Liver (tissue), 9 donors: ENCODE results near the gene MRPL55. TPM values are rescaled to one million over a fixed set of nuclear protein-coding genes. Genes with fewer than 3 reads are reported as not detected.

Experiments used
- DNase-seq: peaks from one replicate; pipeline ENCODE4 v3.0.0-alpha.2; 2017; ENCODE audit warnings: low spot score
- H3K27ac ChIP-seq, 2 donors: one replicate each; pipeline ENCODE4 v1.7.0; 2013; ENCODE audit warnings: inconsistent platforms in 2 of 2, low read length in 2 of 2, control low read depth in 1 of 2, low read depth in 1 of 2, mild to moderate bottlenecking in 1 of 2
- H3K27me3 ChIP-seq, 4 donors: one replicate each; pipeline versions ENCODE4 v1.6.1 to v1.7.0; 2013; ENCODE audit warnings: low read length in 3 of 4, inconsistent platforms in 1 of 4, mild to moderate bottlenecking in 1 of 4, moderate library complexity in 1 of 4; ENCODE audit not compliant: control insufficient read depth in 4 of 4, insufficient read depth in 4 of 4
- H3K36me3 ChIP-seq, 4 donors: one replicate each; pipeline versions ENCODE4 v1.6.1 to v1.7.0; 2013; ENCODE audit warnings: low read length in 3 of 4, mild to moderate bottlenecking in 3 of 4, low read depth in 1 of 4, moderate library complexity in 1 of 4; ENCODE audit not compliant: control insufficient read depth in 4 of 4, insufficient read depth in 3 of 4
- H3K4me1 ChIP-seq, 4 donors: one replicate each; pipeline versions ENCODE4 v1.6.1 to v1.7.0; 2013; ENCODE audit warnings: low read length in 3 of 4, mild to moderate bottlenecking in 3 of 4, moderate library complexity in 1 of 4; ENCODE audit not compliant: control insufficient read depth in 4 of 4, insufficient read depth in 4 of 4
- H3K4me3 ChIP-seq, 3 donors: one replicate each; pipeline versions ENCODE4 v1.6.1 to v1.7.0; 2013; ENCODE audit warnings: low read length in 3 of 3, control low read depth in 1 of 3, low read depth in 1 of 3, mild to moderate bottlenecking in 1 of 3
- H3K9ac ChIP-seq, 2 donors: one replicate each; pipeline ENCODE4 v1.7.0; 2013; ENCODE audit warnings: low read length in 2 of 2, mild to moderate bottlenecking in 2 of 2, moderate library complexity in 2 of 2, control low read depth in 1 of 2, low read depth in 1 of 2
- H3K9me3 ChIP-seq, 4 donors: one replicate each; pipeline versions ENCODE4 v1.6.1 to v1.7.0; 2013; ENCODE audit warnings: low read length in 3 of 4; ENCODE audit not compliant: control insufficient read depth in 4 of 4
- ATF3 ChIP-seq: IDR thresholded peaks from 2 replicates; pipeline ENCODE4 v1.6.1; 2016; ENCODE audit warnings: antibody characterized with exemption
- CTCF ChIP-seq: fragments of 150-350 bp; IDR thresholded peaks from 2 replicates; pipeline ENCODE4 v1.5.1; 2017; ENCODE audit warnings: improper control_type of control experiment, low read depth, low read length; ENCODE audit not compliant: missing input control
- EGR1 ChIP-seq, 2 donors: IDR thresholded peaks; 2 replicates each; pipeline ENCODE4 v1.6.1; 2016 to 2018; ENCODE audit warnings: antibody characterized with exemption in 2 of 2, low read depth in 2 of 2
- FOXA1 ChIP-seq: IDR thresholded peaks from 2 replicates; pipeline ENCODE4 v1.6.1; 2016; ENCODE audit warnings: antibody characterized with exemption
- FOXA2 ChIP-seq: IDR thresholded peaks from 2 replicates; pipeline ENCODE4 v1.6.1; 2016; ENCODE audit warnings: antibody characterized with exemption
- GABPA ChIP-seq, 2 donors: IDR thresholded peaks in 1 of 2; conservative IDR thresholded peaks in 1 of 2; 2 replicates each; pipeline ENCODE4 v1.6.1; 2016; ENCODE audit warnings: antibody characterized with exemption in 2 of 2, mild to moderate bottlenecking in 1 of 2, moderate library complexity in 1 of 2
- HNF4A ChIP-seq, 2 donors: conservative IDR thresholded peaks; 2 replicates each; pipeline ENCODE4 v1.6.1; 2016; ENCODE audit warnings: antibody characterized with exemption in 2 of 2, mild to moderate bottlenecking in 2 of 2
- HNF4G ChIP-seq: IDR thresholded peaks from 2 replicates; pipeline ENCODE4 v1.6.1; 2016; ENCODE audit warnings: antibody characterized with exemption
- JUND ChIP-seq, 2 donors: IDR thresholded peaks; 2 replicates each; pipeline ENCODE4 v1.6.1; 2016; ENCODE audit warnings: antibody characterized with exemption in 2 of 2
- MAX ChIP-seq: IDR thresholded peaks from 2 replicates; pipeline ENCODE4 v1.6.1; 2016; ENCODE audit warnings: antibody characterized with exemption
- NR2F2 ChIP-seq: IDR thresholded peaks from 2 replicates; pipeline ENCODE4 v1.6.1; 2016; ENCODE audit warnings: antibody characterized with exemption
- RAD21 ChIP-seq, 2 donors: IDR thresholded peaks; 2 replicates each; pipeline ENCODE4 v1.6.1; 2016; ENCODE audit warnings: antibody characterized with exemption in 2 of 2, mild to moderate bottlenecking in 2 of 2
- REST ChIP-seq: IDR thresholded peaks from 2 replicates; pipeline ENCODE4 v1.6.1; 2016; ENCODE audit warnings: antibody characterized with exemption, mild to moderate bottlenecking
- RXRA ChIP-seq, 2 donors: IDR thresholded peaks; 2 replicates each; pipeline ENCODE4 v1.6.1; 2017 to 2018; ENCODE audit warnings: antibody characterized with exemption in 2 of 2, mild to moderate bottlenecking in 1 of 2
- TAF1 ChIP-seq: conservative IDR thresholded peaks from 2 replicates; pipeline ENCODE4 v1.6.1; 2016; ENCODE audit warnings: antibody characterized with exemption, mild to moderate bottlenecking
- YY1 ChIP-seq: IDR thresholded peaks from 2 replicates; pipeline ENCODE4 v1.6.1; 2016; ENCODE audit warnings: antibody characterized with exemption, mild to moderate bottlenecking
- ZBTB33 ChIP-seq: IDR thresholded peaks from 2 replicates; pipeline ENCODE4 v1.6.1; 2016; ENCODE audit warnings: antibody characterized with exemption
- whole genome bisulfite sequencing: extraction: QIAGEN DNeasy Blood & Tissue Kit; methylation state at CpG from one replicate; pipeline ENCODE4 v1.1.7; 2013; 5-methylcytosine and 5-hydroxymethylcytosine counted together
- polyA plus RNA-seq, 2 donors: library from polyadenylated mRNA; stranded (reverse) in 1 of 2; unstranded in 1 of 2; fragments of 200-250 nt in 1 of 2; fragments of >200 nt in 1 of 2; fragmentation: Nextera tagmentation in 1 of 2; extraction: Ambion mirVana in 1 of 2; gene quantifications; one replicate each; pipeline versions ENCODE4 v1.2.1 to v1.2.3, GENCODE V29; 2013 to 2015
- total RNA-seq, 2 donors: library from RNA; depleted of rRNA; stranded (reverse); fragments of >200 nt; gene quantifications; one replicate each; pipeline ENCODE4 v1.2.3, GENCODE V29; 2014
- donor health status: healthy.
- donor health status: healthy.
- donor health status: healthy.
- donor health status: healthy.
- donor health status: healthy.

The MRPL55 gene
- total and polyA plus RNA-seq, 4 donors: 38.9 to 119 (median 62.0) TPM

GRCh38 chr1:228068359-228068758 lies 40.7 kb downstream of the MRPL55 start:
- Histone ChIP-seq H3K4me1 (no peaks in the 10 kb centered on the region), H3K9me3 (no peaks in the 10 kb centered on the region), H3K9ac (no peak overlapping the region), H3K36me3 (no peaks in the 10 kb centered on the region), H3K27me3 (peaks cover 0 to 5% (median 2%) of the 10 kb centered on the region in 4 donors), H3K27ac (no peak overlapping the region), H3K4me3 (no peak overlapping the region)
- 72% methylated on average over 7 of the region's 7 CpGs for WGBS
- no peak for DNase-seq
- TF ChIP-seq HNF4G: no peak
- no peak for TF ChIP-seq ZBTB33
- no peak for TF ChIP-seq YY1
- no peak for TF ChIP-seq EGR1 (IDR thresholded peaks at IDR 0.05; ENCODE audit: low read depth in 2 of 2)
- no peak for TF ChIP-seq CTCF
- TF ChIP-seq ATF3: no peak
- no peak for TF ChIP-seq RAD21 (IDR thresholded peaks at IDR 0.05)
- no peak for TF ChIP-seq RXRA (IDR thresholded peaks at IDR 0.05)
- no peak for TF ChIP-seq MAX

- Histone ChIP-seq H3K27me3 (peaks cover 0 to 7% (median 3%) of the 10 kb centered on the region in 4 donors), H3K4me1 (no peaks in the 10 kb centered on the region), H3K9ac (no peak overlapping the region), H3K36me3 (no peaks in the 10 kb centered on the region), H3K4me3 (no peak overlapping the region), H3K9me3 (no peaks in the 10 kb centered on the region), H3K27ac (no peak overlapping the region)
- TF ChIP-seq YY1 (no peak), RAD21 (IDR thresholded peaks at IDR 0.05) (no peak), HNF4A (conservative IDR thresholded peaks at IDR 0.05) (no peak), REST (no peak), FOXA2 (no peak), TAF1 (no peak), MAX (no peak), ZBTB33 (no peak), ATF3 (no peak), EGR1 (IDR thresholded peaks at IDR 0.05; ENCODE audit: low read depth in 2 of 2) (no peak), GABPA (IDR thresholded peaks at IDR 0.05 in 1 of 2, conservative IDR thresholded peaks at IDR 0.05 in 1 of 2) (no peak), JUND (IDR thresholded peaks at IDR 0.05) (no peak), NR2F2 (no peak), FOXA1 (no peak)
- WGBS: 61% methylated on average over 10 of the region's 10 CpGs
- DNase-seq: no peak
Observed at GRCh38 chr1:228066891-228067654, 42.0 kb downstream of the MRPL55 start.
